Tibial artery (tissue), 4 donors: ENCODE measurements around the gene SP3.

Experiments
- DNase-seq, 2 donors: peaks; one replicate each; pipeline ENCODE4 v3.0.0-alpha.2; 2019
- H3K27ac ChIP-seq, 2 donors: fragments of 200-600 bp; sonication (generic) in 1 of 2; 1 replicate in 1 of 2; 2 replicates in 1 of 2; pipeline ENCODE4 v1.5.1; 2018 to 2019; ENCODE audit warnings: mild to moderate bottlenecking in 1 of 2
- H3K27me3 ChIP-seq, 2 donors: fragments of 200-600 bp; sonication (generic) in 1 of 2; one replicate each; pipeline versions ENCODE4 v1.5.1 to v1.6.0; 2016 to 2019
- H3K36me3 ChIP-seq, 3 donors: fragments of 200-600 bp; sonication (generic) in 2 of 3; one replicate each; pipeline ENCODE4 v1.5.1; 2016 to 2019; ENCODE audit warnings: mild to moderate bottlenecking in 2 of 3
- H3K4me1 ChIP-seq, 4 donors: fragments of 200-600 bp; sonication (generic) in 2 of 4; 1 replicate in 3 of 4; 2 replicates in 1 of 4; pipeline ENCODE4 v1.5.1; 2016 to 2019
- H3K4me3 ChIP-seq, 2 donors: fragments of 200-600 bp; sonication (generic) in 1 of 2; 1 replicate in 1 of 2; 2 replicates in 1 of 2; pipeline ENCODE4 v1.5.1; 2018 to 2019; ENCODE audit warnings: mild to moderate bottlenecking in 2 of 2
- H3K9me3 ChIP-seq, 3 donors: fragments of 200-600 bp; sonication (generic) in 1 of 3; one replicate each; pipeline ENCODE4 v1.5.1; 2016 to 2019
- CTCF ChIP-seq, 2 experiments: fragments of 200-600 bp in 1 of 2; fragments of 450-650 bp in 1 of 2; IDR thresholded peaks; one replicate each; pipeline ENCODE4 v1.5.1; 2017 to 2019; ENCODE audit warnings: antibody characterized with exemption in 2 of 2, mild to moderate bottlenecking in 1 of 2, moderate library complexity in 1 of 2
- intact Hi-C: fragments of 100-400 bp; cut with DNase I; formaldehyde crosslinking; loops from one replicate; pipeline ENCODE4 v1.15.0; 2023; ENCODE audit warnings: low total_unique reads

The SP3 gene

DNA sequence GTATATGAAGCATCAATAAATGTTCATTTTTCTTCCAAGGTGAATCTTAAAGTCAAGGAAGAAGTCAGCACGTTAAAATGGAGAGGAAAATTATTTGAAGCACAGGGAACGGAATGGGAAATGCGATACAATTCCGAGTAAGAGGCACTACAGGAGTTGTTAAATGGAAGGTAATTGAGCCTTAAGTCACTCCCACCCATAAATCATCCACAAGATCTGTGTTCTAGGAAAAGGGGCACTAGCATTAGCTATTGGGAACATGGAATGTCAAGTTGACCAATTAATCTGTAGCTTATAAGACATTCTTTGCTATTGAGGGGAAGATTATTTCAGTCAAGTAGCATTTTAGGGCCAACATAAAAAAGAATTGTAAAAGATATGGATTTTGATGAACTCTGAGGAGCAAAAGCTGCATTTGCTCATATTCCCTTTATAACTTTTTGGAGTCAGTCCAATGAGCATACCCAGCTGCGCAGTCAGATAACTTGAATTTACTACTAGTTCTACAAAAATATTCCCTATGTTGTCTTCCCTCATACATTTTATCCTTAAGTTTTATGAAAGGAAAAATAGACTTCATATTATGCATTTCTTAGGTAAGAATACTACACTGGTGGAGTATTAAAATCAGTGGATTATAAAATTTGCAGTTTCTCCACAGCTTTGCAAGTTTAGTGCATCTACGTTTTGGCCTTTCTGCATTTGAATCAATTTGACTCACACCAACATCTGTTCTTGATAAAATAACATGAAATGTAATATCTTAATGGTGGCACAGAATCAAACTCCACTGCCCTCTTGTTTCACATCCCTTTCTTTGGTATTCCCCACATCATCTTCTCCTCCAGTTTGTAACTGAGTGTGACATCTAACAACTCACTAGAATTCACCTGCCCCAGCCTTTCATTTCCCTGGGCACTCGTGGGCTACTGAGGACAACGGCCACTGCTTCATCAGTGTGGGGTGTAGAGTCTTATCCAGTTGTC is 95.6 kb downstream of the SP3 start:
- no peaks in the 10 kb centered on the region for H3K36me3 ChIP-seq
- no peak overlapping the region for H3K27ac ChIP-seq
- intact Hi-C loops: no loop called here
- TF ChIP-seq CTCF (IDR thresholded peaks at IDR 0.05): no peak
- H3K9me3 ChIP-seq: no peaks in the 10 kb centered on the region
- H3K4me3 ChIP-seq: no peak overlapping the region
- H3K27me3 ChIP-seq: no peaks in the 10 kb centered on the region
- peaks cover 0 to 15% (median 8%) of the 10 kb centered on the region in 4 donors for H3K4me1 ChIP-seq
- DNase-seq: no peak

DNA sequence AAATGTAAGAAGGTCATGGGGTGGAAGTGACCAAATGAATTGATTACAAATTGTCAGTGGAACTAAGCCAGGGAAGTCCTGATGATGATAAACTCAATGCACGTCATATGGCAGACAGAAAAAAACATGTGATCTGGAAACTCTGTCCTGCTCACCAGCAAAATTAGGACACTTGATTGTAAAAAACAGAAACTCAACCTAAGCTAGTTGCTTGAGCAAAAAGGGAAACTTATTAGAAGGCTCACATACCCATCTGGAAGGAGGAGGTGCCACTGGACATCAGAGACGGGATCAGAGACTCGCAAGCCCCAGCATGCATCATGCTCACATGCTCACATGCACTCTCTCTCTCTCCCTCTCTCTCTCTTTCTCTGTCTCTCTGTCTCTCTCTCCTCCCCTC is 96.8 kb downstream of the SP3 start:
- no peaks in the 10 kb centered on the region for H3K36me3 ChIP-seq
- no peak for DNase-seq

DNA sequence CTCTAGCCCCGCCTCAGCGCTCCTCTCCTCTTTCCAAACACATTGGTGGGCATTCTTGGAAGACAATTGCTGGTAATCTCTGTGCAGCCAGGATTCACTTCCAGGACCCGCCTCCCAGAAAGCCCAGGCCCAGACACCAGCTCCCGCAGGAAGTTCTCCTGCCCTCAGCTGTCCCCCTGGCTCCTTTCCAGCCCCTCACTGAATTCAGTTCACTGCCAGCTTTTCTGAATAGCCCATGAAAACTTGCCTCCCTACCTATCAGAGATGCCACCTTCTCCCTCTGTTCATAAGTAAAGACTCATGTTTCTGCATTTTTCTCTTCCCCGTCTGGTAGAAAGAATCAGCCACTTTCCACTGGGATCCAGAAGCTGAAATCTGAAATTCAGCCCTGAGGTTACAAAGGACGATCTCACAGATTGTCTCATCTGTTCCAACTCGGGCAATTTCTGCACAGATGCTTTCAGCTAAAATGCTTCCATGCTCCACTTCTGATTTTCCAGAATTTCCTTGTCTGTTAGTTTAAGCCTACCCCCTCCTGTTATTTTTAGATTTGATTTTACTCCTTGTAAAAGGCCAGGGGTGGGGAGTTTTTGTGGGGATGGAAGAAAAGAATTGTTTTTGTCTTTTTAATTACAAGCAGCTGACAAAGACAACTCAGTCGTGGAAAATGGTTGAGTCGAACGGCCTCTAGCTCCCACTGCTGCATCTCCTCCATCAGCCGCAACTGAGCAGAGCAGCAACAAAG is 98.1 kb downstream of the SP3 start:
- Histone ChIP-seq H3K27me3 (no peaks in the 10 kb centered on the region), H3K4me3 (no peak overlapping the region), H3K4me1 (peaks cover 0 to 17% (median 10%) of the 10 kb centered on the region in 4 donors), H3K36me3 (no peaks in the 10 kb centered on the region), H3K27ac (no peak overlapping the region), H3K9me3 (no peaks in the 10 kb centered on the region)
- DNase-seq: no peak
- intact Hi-C loops: no loop called here
- TF ChIP-seq CTCF (IDR thresholded peaks at IDR 0.05): no peak

More for the DNA sequence above, 96.8 kb downstream of the SP3 start:
- no peaks in the 10 kb centered on the region for H3K27me3 ChIP-seq
- no peak for TF ChIP-seq CTCF (IDR thresholded peaks at IDR 0.05)
- no peak overlapping the region for H3K4me3 ChIP-seq
- intact Hi-C loops: no loop called here
- H3K4me1 ChIP-seq: peaks cover 0 to 15% (median 8%) of the 10 kb centered on the region in 4 donors
- H3K27ac ChIP-seq: no peak overlapping the region
- no peaks in the 10 kb centered on the region for H3K9me3 ChIP-seq

DNA sequence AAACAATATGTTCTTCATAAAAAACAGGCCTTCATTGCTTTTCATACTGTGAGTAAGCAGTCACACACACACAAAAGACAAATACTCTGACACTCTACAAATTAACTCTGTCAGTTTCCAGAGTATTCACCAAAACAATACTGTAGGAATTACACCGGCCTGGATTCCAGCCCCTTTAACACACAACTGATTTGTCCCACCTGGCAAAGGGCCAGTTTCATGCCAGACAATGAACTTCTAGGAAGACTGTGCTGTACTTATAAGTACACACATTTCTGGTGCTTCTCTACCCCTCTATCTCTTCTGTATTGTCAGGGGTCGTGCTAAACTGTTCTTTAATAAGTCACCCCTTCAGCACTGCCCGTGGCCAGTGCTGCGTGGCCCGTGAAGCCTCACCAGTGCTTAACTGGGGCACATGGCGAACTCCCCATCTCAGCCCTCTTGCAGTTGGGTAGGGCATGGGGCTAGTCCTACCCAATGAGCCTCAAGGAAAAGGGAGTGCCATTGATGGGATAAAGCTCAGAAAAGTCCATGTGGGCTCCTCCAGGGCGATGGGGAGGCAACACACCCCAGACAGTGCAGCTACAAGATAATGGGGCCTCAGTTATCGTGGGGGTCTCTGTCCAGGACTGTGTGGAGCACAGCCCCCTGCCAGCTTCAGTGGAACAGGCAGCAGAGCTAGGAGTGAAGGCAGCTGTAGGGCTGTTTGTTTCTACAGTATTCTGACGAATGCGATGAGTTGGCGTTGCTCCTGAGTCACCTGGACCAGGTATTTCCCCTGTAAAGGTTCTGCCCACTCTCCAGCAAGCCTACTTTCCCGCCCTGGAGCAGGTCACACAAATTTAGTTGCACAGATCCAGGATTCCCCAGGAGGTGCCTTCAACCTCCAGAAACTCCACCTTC is 99.0 kb downstream of the SP3 start:
- H3K9me3 ChIP-seq: no peaks in the 10 kb centered on the region
- DNase-seq: no peak
- H3K4me1 ChIP-seq: peaks cover 0 to 17% (median 10%) of the 10 kb centered on the region in 4 donors
- TF ChIP-seq CTCF (IDR thresholded peaks at IDR 0.05): no peak
- no peak overlapping the region for H3K4me3 ChIP-seq
- H3K27me3 ChIP-seq: no peaks in the 10 kb centered on the region
- H3K36me3 ChIP-seq: no peaks in the 10 kb centered on the region
- intact Hi-C loops: no loop called here
- no peak overlapping the region for H3K27ac ChIP-seq

DNA sequence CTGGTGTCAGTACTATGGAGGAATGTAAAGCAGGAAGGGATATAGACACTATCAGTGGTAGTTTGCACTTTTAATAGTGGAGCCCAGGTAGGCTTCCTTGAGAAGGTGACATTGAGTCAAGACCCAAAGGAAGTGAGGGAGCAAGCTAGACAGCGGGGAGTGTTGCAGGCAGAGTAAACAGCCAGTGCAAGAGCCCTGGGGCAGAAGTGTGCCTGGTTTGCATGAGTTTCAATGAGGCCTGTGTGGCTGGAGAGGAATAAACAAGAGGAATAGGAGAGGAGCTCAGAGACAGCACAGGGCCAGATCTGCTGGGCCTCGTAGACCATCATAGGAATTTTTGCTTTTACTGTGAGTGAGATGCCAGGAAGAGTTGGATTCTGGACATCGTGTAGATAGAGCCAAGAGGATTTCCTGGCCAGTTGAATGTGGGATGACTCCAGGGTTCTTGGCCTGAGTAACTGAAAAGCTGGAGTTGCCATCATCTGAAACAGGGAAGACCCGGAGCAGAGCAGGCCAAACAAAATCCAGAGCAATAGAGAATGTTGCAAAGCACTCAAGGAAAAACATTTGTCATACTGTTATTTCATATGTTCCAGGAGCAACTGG is 102.5 kb downstream of the SP3 start:
- no peak overlapping the region for H3K27ac ChIP-seq
- H3K36me3 ChIP-seq: no peaks in the 10 kb centered on the region
- intact Hi-C loops: no loop called here
- no peaks in the 10 kb centered on the region for H3K27me3 ChIP-seq
- H3K9me3 ChIP-seq: no peaks in the 10 kb centered on the region
- TF ChIP-seq CTCF (IDR thresholded peaks at IDR 0.05): no peak
- DNase-seq: no peak
- H3K4me3 ChIP-seq: no peak overlapping the region
- H3K4me1 ChIP-seq: peaks cover 0 to 17% (median 10%) of the 10 kb centered on the region in 4 donors
